ENCODE data around the gene LDAH. TPM values are rescaled to one million over a fixed set of nuclear protein-coding genes. Genes with fewer than 3 reads are reported as not detected.
A peak's percentile ranks its signal among the peaks of the same experiment; 100 is the strongest.

Gene LDAH
- total RNA-seq, 1 experiment from 2014 or later, result 15.2 TPM

GRCh38 chr2:20855456-20855855 lies 32.6 kb upstream of the LDAH start:
- H3K56ac ChIP-seq (ENCODE audit: insufficient read length, low read depth, low read length), result no peak overlapping the region
- H4K8ac ChIP-seq (replicated peaks; ENCODE audit: insufficient read length, low read depth, low read length), result no peak overlapping the region
- Mint-ChIP-seq H3K9me3 (no peaks in the 10 kb centered on the region), H3K27me3 (ENCODE audit: low read depth) (peaks cover 4% of the 10 kb centered on the region; the same call in 1 of the 2 replicates), H3K4me1 (no peaks in the 10 kb centered on the region), H3K36me3 (ENCODE audit: insufficient read depth in 1 of 3, low read depth in 3 of 3) (no peaks in the 10 kb centered on the region), H3K27ac (no peak overlapping the region), H3K4me3 (no peak overlapping the region)
- no peak overlapping the region for H3K4me2 ChIP-seq (ENCODE audit: insufficient read depth, insufficient read length, low read length)
- no peaks in the 10 kb centered on the region for H3K79me1 ChIP-seq (ENCODE audit: insufficient read depth, low read depth, low read length, poor library complexity, severe bottlenecking)
- no peak overlapping the region for H3K9ac ChIP-seq (ENCODE audit: extremely low read depth, insufficient read length, low read length)
- no peak overlapping the region for H2BK5ac ChIP-seq (ENCODE audit: insufficient read length, low read length)
- H2BK120ac ChIP-seq (ENCODE audit: low read depth, low read length, poor library complexity, severe bottlenecking), result no peak overlapping the region
- H3T11ph ChIP-seq (ENCODE audit: low read length), result no peak overlapping the region
- H3K79me2 ChIP-seq (ENCODE audit: insufficient read depth, low read length), result no peaks in the 10 kb centered on the region
- H2BK12ac ChIP-seq (ENCODE audit: insufficient read length, low read depth, low read length), result no peak overlapping the region
- no peak overlapping the region for H4K91ac ChIP-seq (ENCODE audit: insufficient read length, low read depth, low read length)
- no peak for DNase-seq
- H3K4me1 ChIP-seq (ENCODE audit: insufficient read depth, low read length), result no peaks in the 10 kb centered on the region
- no peaks in the 10 kb centered on the region for H3K9me3 ChIP-seq (ENCODE audit: control insufficient read depth, low read depth, low read length)
- no peak overlapping the region for H2AFZ ChIP-seq (ENCODE audit: low read length)
- H3K27me3 ChIP-seq (ENCODE audit: insufficient read depth, low read length), result no peaks in the 10 kb centered on the region
- no peak overlapping the region for H2BK20ac ChIP-seq (ENCODE audit: low read depth, low read length, poor library complexity, severe bottlenecking)
- H3K4ac ChIP-seq (ENCODE audit: low read depth, low read length), result no peak overlapping the region
- no peak overlapping the region for H3K23ac ChIP-seq (ENCODE audit: insufficient read length, low read depth, low read length)
- no peaks in the 10 kb centered on the region for H3K23me2 ChIP-seq (ENCODE audit: insufficient read length, low read depth, low read length, poor library complexity, severe bottlenecking)
- peak overlapping the region; percentile 5 for H4K5ac ChIP-seq (ENCODE audit: insufficient read length, low read depth, low read length)
- no CpG with 5 or more reads among the region's 4 CpGs for WGBS (ENCODE audit: extremely low coverage, insufficient read length, low lambda C conversion rate)
- H2BK15ac ChIP-seq (ENCODE audit: low read depth, low read length), result no peak overlapping the region
- H4K20me1 ChIP-seq (ENCODE audit: control insufficient read depth, insufficient read depth, insufficient read length), result no peaks in the 10 kb centered on the region
- H3K18ac ChIP-seq (ENCODE audit: insufficient read length, low read depth, low read length), result no peak overlapping the region
- no peak for TF ChIP-seq CTCF (conservative IDR thresholded peaks at IDR 0.05)
- H3K27ac ChIP-seq (ENCODE audit: insufficient read length, low read depth, low read length), result no peak overlapping the region
- no peak overlapping the region for H2AK5ac ChIP-seq (ENCODE audit: insufficient read length, low read length)
- no peak overlapping the region for H3K14ac ChIP-seq (ENCODE audit: insufficient read depth, low read length)
